BE2C (cell line): ENCODE results near the gene NEUROG1.
A peak's percentile ranks its signal among the peaks of the same experiment; 100 is the strongest.

ENCODE experiments used
- DNase-seq: peaks from one replicate; pipeline ENCODE4 v3.0.0-alpha.2; 2020
- H3K27me3 ChIP-seq: fragments of 250-450 bp; sonication (Bioruptor Pico); 2 replicates; pipeline ENCODE4 v1.5.1; 2020; ENCODE audit warnings: mild to moderate bottlenecking
- H3K36me3 ChIP-seq: fragments of 250-450 bp; sonication (Bioruptor Pico); 2 replicates; pipeline ENCODE4 v1.5.1; 2020; ENCODE audit warnings: mild to moderate bottlenecking
- H3K4me1 ChIP-seq: fragments of 250-450 bp; sonication (Bioruptor Pico); 2 replicates; pipeline ENCODE4 v1.5.1; 2020
- H3K4me3 ChIP-seq: 2 replicates; pipeline ENCODE4 v1.5.1; 2011; ENCODE audit warnings: low read depth, low read length
- H3K9me3 ChIP-seq: fragments of 250-450 bp; sonication (Bioruptor Pico); 2 replicates; pipeline ENCODE4 v1.5.1; 2020
- CTCF ChIP-seq: IDR thresholded peaks from 2 replicates; pipeline ENCODE4 v1.5.1; 2012; ENCODE audit warnings: mild to moderate bottlenecking, low read depth, low read length

The NEUROG1 gene

GRCh38 chr5:135546101-135546500, 10.3 kb upstream of the NEUROG1 start:
- no peaks in the 10 kb centered on the region for H3K36me3 ChIP-seq
- no peaks in the 10 kb centered on the region for H3K9me3 ChIP-seq
- no peak for TF ChIP-seq CTCF
- H3K4me1 ChIP-seq, result no peaks in the 10 kb centered on the region
- H3K27me3 ChIP-seq, result peaks cover 89% of the 10 kb centered on the region
- H3K4me3 ChIP-seq, result no peak overlapping the region
- DNase-seq, result no peak

GRCh38 chr5:135545099-135545498, 9.3 kb upstream of the NEUROG1 start:
- Histone ChIP-seq H3K27me3 (peaks cover 88% of the 10 kb centered on the region), H3K36me3 (no peaks in the 10 kb centered on the region), H3K4me1 (no peaks in the 10 kb centered on the region), H3K9me3 (no peaks in the 10 kb centered on the region), H3K4me3 (no peak overlapping the region)
- no peak for TF ChIP-seq CTCF
- no peak for DNase-seq

- no peak for TF ChIP-seq CTCF
- Histone ChIP-seq H3K9me3 (no peaks in the 10 kb centered on the region), H3K36me3 (no peaks in the 10 kb centered on the region), H3K27me3 (peaks cover 89% of the 10 kb centered on the region), H3K4me1 (no peaks in the 10 kb centered on the region), H3K4me3 (peak overlapping the region; percentile 8; the same call in 1 of the 2 replicates)
- peak; percentile 28 for DNase-seq
Observed at GRCh38 chr5:135543485-135544304, 7.9 kb upstream of the NEUROG1 start.

GRCh38 chr5:135543001-135543484, 7.3 kb upstream of the NEUROG1 start:
- no peaks in the 10 kb centered on the region for H3K36me3 ChIP-seq
- H3K4me3 ChIP-seq, result no peak overlapping the region; the same call in 1 of the 2 replicates
- H3K4me1 ChIP-seq, result no peaks in the 10 kb centered on the region
- no peak for DNase-seq
- TF ChIP-seq CTCF, result no peak
- H3K27me3 ChIP-seq, result peaks cover 85% of the 10 kb centered on the region
- no peaks in the 10 kb centered on the region for H3K9me3 ChIP-seq

GRCh38 chr5:135541807-135542502, 6.2 kb upstream of the NEUROG1 start:
- no peak for DNase-seq
- no peaks in the 10 kb centered on the region for H3K36me3 ChIP-seq
- H3K9me3 ChIP-seq, result no peaks in the 10 kb centered on the region
- H3K4me1 ChIP-seq, result no peaks in the 10 kb centered on the region
- no peak overlapping the region for H3K4me3 ChIP-seq
- H3K27me3 ChIP-seq, result peaks cover 85% of the 10 kb centered on the region
- TF ChIP-seq CTCF, result no peak
